HG03460 (cell line): Measurements from ENCODE around the gene OR5T2.
"Not testable (repeated sequence)": the region's sequence is repeated elsewhere in the genome, so short reads cannot be mapped to it uniquely, and the experiment has no call there.

ENCODE experiments used
- ATAC-seq: cut with Tn5 transposase; IDR thresholded peaks from one replicate; pipeline ENCODE4 v1.9.1; 2021; ENCODE audit not compliant: unreplicated experiment

Gene OR5T2

GRCh38 chr11:56234155-56234554, at the start of gene OR5T2:
Gene OR5T2, minus strand, starts transcription at chr11:56234255. Its CDS starts 1,193 bp downstream, at chr11:56233062.
- no peak for ATAC-seq

- ATAC-seq, result no peak
Measured at GRCh38 chr11:56273854-56274253, 39.8 kb upstream of the OR5T2 start, which contains the start of gene OR5T1. Gene OR5T1, plus strand, starts transcription at chr11:56274154. Its CDS starts 1,485 bp downstream, at chr11:56275639.

- ATAC-seq, result no peak
Measured at GRCh38 chr11:56271092-56271491, 37.0 kb upstream of the OR5T2 start.

GRCh38 chr11:56251954-56252353, 17.9 kb upstream of the OR5T2 start, which contains the start of gene OR5T3:
Gene OR5T3, plus strand, starts transcription at chr11:56252254. Its CDS starts 0 bp downstream, at chr11:56252254.
- no peak for ATAC-seq

GRCh38 chr11:56219735-56220134, 14.3 kb downstream of the OR5T2 start:
- ATAC-seq, result not testable (repeated sequence)

GRCh38 chr11:56214537-56214936, 19.5 kb downstream of the OR5T2 start:
- no peak for ATAC-seq

GRCh38 chr11:56207790-56208189, 26.3 kb downstream of the OR5T2 start:
- no peak for ATAC-seq

GRCh38 chr11:56197367-56197766, 36.7 kb downstream of the OR5T2 start:
- no peak for ATAC-seq

- no peak for ATAC-seq
Measured at GRCh38 chr11:56196705-56197104, 37.4 kb downstream of the OR5T2 start.

GRCh38 chr11:56188602-56189001, 45.5 kb downstream of the OR5T2 start:
- no peak for ATAC-seq

- ATAC-seq, result no peak
Measured at GRCh38 chr11:56183459-56183858, 50.6 kb downstream of the OR5T2 start.
